ENCODE measurements around the gene CTRL.
"Not testable (repeated sequence)": the region's sequence is repeated elsewhere in the genome, so short reads cannot be mapped to it uniquely, and the experiment has no call there.

The CTRL gene

DNA sequence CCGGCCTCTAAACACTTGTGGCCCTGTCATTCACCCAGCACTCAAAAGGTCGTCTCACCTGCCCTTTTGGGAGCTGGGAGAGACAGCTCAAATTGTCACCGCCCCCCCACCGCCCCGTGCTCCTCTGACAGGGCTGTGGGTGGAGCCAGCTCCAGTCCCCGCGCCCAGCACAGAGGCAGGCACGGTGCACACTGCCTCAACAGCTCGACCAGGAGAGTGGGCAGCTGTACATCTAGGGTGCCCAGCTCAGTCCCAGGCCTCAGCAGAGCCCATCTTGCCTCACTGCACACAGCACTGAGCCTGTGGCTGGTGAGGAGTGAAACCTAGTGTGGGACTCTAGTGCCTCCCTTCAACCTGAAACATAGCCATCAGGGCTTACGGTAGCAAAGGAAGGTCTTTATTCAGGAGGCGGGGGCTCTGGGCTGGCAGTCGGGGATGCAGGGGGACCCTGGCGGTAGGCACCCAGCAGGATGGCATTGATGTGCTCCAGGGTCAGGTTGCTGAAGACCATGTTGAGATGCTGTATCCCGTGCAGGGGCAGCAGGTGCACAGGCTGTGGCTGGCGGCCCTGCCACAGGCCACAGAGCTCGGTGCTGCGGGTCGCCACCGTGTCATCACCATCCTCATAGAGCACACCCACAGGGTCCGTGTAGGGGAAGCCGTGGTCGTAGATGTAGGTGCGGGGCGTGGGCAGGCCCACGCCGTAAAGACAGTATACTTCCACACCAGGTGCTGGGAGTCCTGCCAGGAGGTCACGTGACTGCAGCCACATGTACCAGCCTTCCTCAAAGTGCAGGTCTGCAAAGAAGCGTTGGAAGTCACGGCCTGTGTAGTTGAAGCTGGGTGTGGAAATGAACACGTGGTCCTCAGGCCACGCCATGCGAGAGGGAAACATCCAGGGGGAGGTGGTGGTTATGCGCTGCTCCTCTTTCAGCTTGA lies 8.1 kb upstream of the CTRL start:
- Histone ChIP-seq H3K36me3 (ENCODE audit: control insufficient read depth, insufficient read depth, low read length) (peaks cover 42% of the 10 kb centered on the region), H3K4me1 (ENCODE audit: control insufficient read depth, insufficient read depth, low read length) (peaks cover 11% of the 10 kb centered on the region), H3K27ac (ENCODE audit: low read depth, low read length) (no peak overlapping the region), H3K9me3 (ENCODE audit: control insufficient read depth, insufficient read depth, low read depth, low read length) (no peaks in the 10 kb centered on the region), H3K4me3 (ENCODE audit: low read depth, low read length) (no peak overlapping the region), H3K9ac (ENCODE audit: low read length) (no peak overlapping the region), H3K27me3 (ENCODE audit: control insufficient read depth, insufficient read depth, low read length) (no peaks in the 10 kb centered on the region)

DNA sequence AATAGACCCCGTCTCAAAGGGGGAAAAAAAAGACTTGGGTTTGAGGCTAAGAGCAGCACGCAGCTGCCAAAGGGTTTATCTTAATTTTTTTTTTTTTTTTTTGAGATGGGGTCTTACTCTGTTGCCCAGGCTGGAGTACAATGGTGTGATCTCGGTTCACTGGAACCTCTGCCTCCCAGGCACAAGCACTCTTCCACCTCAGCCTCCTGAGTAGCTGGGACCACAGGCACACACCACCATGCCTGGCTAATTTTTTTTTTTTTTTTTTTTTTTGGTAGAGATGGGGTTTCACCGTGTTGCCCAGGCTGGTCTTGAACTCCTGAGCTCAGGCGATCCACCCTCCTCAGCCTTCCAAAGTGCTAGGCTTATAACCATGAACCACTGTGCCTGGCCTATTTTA lies 6.1 kb upstream of the CTRL start:
- Histone ChIP-seq H3K4me1 (ENCODE audit: control insufficient read depth, insufficient read depth, low read length) (peaks cover 18% of the 10 kb centered on the region), H3K36me3 (ENCODE audit: control insufficient read depth, insufficient read depth, low read length) (peaks cover 26% of the 10 kb centered on the region)
- H3K9ac ChIP-seq (ENCODE audit: low read length); H3K27ac ChIP-seq (ENCODE audit: low read depth, low read length); H3K27me3 ChIP-seq (ENCODE audit: control insufficient read depth, insufficient read depth, low read length); H3K4me3 ChIP-seq (ENCODE audit: low read depth, low read length); H3K9me3 ChIP-seq (ENCODE audit: control insufficient read depth, insufficient read depth, low read depth, low read length): not testable (repeated sequence)

DNA sequence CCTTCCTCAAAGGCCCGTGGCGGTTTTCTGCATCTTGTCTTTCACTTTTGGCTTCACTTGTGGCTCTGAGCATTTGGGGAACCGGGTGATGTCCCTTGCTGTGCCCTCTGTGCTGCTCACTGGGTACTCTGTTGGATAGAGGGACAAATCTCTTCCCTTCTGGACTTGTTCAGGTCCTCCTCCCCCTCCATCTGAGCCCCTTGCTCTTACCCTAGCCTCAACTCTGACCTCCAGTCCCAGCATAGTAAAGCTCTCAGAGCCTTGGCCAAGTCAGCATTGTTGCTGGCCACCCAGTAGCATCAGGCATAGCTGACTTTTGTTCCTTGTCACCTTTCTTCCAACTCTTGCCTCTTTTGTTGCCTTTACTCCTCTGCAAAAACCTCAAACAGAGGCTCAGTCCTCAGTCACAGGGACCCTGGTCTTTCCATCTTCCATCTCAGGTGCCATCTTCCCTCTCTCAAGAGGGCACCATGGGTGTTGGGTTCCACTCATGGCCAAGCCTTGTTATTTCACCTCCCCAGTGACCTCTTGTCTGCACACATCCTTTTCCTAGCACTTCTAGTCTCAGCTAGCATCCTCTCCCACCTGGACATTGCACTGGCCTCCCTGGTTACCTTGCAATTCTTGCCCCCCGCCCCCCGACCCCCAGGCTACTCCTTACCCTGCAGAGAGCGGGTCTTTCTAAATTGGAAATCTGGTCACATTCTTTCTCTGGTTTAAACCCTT lies 5.4 kb upstream of the CTRL start:
- Histone ChIP-seq H3K27me3 (ENCODE audit: control insufficient read depth, insufficient read depth, low read length) (no peaks in the 10 kb centered on the region), H3K9ac (ENCODE audit: low read length) (peak overlapping the region; percentile 89), H3K36me3 (ENCODE audit: control insufficient read depth, insufficient read depth, low read length) (peaks cover 23% of the 10 kb centered on the region), H3K4me1 (ENCODE audit: control insufficient read depth, insufficient read depth, low read length) (peaks cover 18% of the 10 kb centered on the region), H3K27ac (ENCODE audit: low read depth, low read length) (peak overlapping the region; percentile 11; the same call in 1 of the 2 replicates), H3K9me3 (ENCODE audit: control insufficient read depth, insufficient read depth, low read depth, low read length) (no peaks in the 10 kb centered on the region), H3K4me3 (ENCODE audit: low read depth, low read length) (peak overlapping the region; percentile 93)

DNA sequence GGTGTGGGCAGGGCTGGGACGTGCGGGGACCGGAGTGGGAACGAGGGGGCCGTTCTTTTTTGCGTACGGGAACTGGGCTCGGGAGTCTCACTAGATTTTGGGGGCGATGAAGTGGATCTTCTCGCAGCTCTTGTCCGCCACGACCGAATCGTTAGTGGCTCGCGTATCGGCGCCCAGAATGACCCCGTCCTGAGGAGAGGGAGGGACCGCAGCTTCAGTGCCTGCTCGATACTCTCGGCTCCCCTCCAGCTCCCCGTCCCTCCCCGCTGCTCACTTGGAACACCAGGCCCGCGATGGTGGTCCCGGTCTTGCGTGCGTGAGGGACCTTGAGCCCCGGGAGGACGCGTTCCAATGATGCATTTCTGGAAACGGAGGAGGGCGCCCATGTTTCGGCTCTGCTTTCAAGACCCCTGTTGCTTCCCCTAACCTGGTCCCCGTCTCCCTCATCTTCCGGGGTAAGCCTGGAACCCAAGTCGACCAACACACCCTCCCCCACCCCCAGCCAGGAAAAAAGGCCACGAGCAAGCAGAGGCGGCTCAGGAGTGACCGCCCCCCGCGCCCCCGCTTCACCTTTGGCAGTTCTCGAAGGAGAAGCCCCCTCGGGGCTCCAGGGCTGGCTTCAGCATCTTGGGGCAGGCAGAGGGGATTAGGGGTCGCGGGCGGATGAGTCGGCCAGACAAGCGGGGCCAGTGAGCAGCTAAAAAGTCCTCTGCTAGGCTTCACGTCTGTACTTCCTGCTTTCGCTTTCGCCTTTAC lies 4.6 kb upstream of the CTRL start, which contains the start of gene PSMB10:
PSMB10 (minus strand) TSS at position 727 of the 756 bp plus-strand sequence; CDS start at position 626, 101 bp downstream.
- Histone ChIP-seq H3K4me3 (ENCODE audit: low read depth, low read length) (peak within 1 kb of the TSS; percentile 93), H3K27me3 (ENCODE audit: control insufficient read depth, insufficient read depth, low read length) (no peaks in the 10 kb centered on the region), H3K9ac (ENCODE audit: low read length) (peak within 1 kb of the TSS; percentile 89), H3K27ac (ENCODE audit: low read depth, low read length) (peak within 1 kb of the TSS; percentile 11), H3K36me3 (ENCODE audit: control insufficient read depth, insufficient read depth, low read length) (peaks cover 19% of the 10 kb centered on the region), H3K9me3 (ENCODE audit: control insufficient read depth, insufficient read depth, low read depth, low read length) (no peaks in the 10 kb centered on the region), H3K4me1 (ENCODE audit: control insufficient read depth, insufficient read depth, low read length) (peaks cover 18% of the 10 kb centered on the region)

DNA sequence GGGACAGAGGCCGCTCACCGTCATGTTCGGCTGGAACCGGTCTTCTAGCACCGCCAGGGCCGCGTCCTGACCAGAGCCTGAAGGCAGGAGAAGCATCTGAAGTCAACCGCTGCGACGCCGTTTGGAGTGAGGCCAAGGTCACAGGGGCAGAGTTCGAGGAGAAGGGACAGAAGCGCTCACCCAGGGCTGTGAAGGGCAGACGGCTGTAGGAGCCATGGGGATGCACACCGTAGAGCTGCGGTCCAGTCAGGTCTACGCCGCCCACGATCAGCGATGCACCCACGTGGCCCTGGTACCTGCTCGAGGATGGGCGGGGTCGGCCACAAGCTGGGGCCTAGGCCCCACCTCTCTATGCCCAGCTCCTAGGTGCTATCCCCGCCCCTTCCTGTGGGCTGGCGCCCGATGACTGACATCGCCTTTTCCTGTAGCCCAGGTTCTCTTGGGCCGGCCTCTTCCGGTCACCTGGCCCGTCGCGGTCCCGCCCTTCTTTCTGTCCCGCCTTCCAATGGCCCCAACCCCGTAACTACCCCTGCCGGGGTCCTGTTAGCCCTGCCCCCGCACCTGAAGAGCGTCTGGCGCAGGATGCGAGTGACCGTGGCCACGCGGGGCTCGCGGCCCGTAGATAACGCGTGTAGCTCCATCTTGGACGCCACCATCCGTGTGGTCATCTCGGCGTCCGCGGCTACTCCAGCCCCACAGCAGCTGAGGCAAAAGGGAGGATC lies 3.9 kb upstream of the CTRL start:
- H3K36me3 ChIP-seq (ENCODE audit: control insufficient read depth, insufficient read depth, low read length): peaks cover 18% of the 10 kb centered on the region

DNA sequence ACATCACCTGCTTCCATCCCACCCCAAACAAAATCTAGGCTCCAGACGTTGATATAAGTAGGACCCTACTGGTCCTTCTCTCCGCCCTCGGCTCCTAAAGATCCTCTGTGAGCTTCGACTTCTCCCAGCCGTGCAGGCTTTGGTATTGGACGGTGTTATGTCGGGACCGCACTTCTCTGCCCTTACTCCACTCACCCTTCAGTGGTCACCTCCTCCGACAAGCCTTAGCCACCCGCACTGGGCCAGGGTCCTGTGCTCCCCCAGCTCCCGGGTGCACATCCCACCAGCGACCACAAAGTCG lies 3.4 kb upstream of the CTRL start:
- H3K4me1 ChIP-seq (ENCODE audit: control insufficient read depth, insufficient read depth, low read length): peaks cover 18% of the 10 kb centered on the region
- no peaks in the 10 kb centered on the region for H3K9me3 ChIP-seq (ENCODE audit: control insufficient read depth, insufficient read depth, low read depth, low read length)
- peak overlapping the region; percentile 50 for H3K9ac ChIP-seq (ENCODE audit: low read length)
- peaks cover 18% of the 10 kb centered on the region for H3K36me3 ChIP-seq (ENCODE audit: control insufficient read depth, insufficient read depth, low read length)
- peak overlapping the region; percentile 93 for H3K4me3 ChIP-seq (ENCODE audit: low read depth, low read length)
- no peaks in the 10 kb centered on the region for H3K27me3 ChIP-seq (ENCODE audit: control insufficient read depth, insufficient read depth, low read length)
- H3K27ac ChIP-seq (ENCODE audit: low read depth, low read length): no peak overlapping the region

More for the DNA sequence above, 3.9 kb upstream of the CTRL start:
- Histone ChIP-seq H3K27ac (ENCODE audit: low read depth, low read length) (peak overlapping the region; percentile 11), H3K9ac (ENCODE audit: low read length) (peak overlapping the region; percentile 89), H3K4me1 (ENCODE audit: control insufficient read depth, insufficient read depth, low read length) (peaks cover 18% of the 10 kb centered on the region), H3K9me3 (ENCODE audit: control insufficient read depth, insufficient read depth, low read depth, low read length) (no peaks in the 10 kb centered on the region), H3K4me3 (ENCODE audit: low read depth, low read length) (peak overlapping the region; percentile 93), H3K27me3 (ENCODE audit: control insufficient read depth, insufficient read depth, low read length) (no peaks in the 10 kb centered on the region)

DNA sequence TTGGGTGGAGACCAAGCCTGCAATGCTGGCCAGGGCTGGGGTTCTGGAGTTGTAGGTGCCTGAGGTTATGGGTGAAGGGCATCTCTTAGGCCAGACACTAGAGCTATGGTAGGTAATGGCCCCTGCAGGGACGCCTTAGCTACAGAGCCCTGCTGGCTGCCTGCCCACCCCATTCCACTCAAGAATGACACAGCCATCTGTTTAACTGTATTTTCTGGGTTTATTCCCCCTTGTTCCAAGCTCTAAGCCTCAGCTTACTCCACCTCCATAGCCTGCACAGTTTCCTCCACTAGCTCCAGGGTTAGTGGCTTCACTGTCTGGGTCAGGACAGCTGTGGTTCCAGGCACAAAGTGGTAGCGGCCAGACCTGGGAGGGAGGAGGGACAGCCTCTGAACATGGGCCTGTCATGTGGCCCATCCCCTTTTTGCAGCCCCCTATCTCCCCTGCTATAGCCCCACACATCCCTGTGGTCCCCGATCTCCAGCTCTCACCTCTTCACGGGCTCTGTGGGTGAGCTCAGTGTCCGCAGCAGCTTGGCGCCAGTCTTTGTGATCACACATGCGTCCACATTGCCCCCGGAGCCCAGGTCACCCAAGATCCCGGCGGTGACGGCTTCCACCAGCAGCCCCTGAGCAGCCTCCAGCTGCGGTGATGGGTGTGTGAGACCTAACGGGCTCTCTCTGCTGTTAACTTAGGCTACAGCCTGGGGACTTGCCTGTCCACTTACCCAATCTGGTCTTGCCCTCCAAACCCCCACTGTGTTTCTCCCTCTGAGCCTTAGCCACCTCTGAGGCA lies 2.8 kb upstream of the CTRL start:
- peaks cover 17% of the 10 kb centered on the region for H3K36me3 ChIP-seq (ENCODE audit: control insufficient read depth, insufficient read depth, low read length)
- H3K4me1 ChIP-seq (ENCODE audit: control insufficient read depth, insufficient read depth, low read length): peaks cover 18% of the 10 kb centered on the region
- H3K9me3 ChIP-seq (ENCODE audit: control insufficient read depth, insufficient read depth, low read depth, low read length): no peaks in the 10 kb centered on the region
- no peaks in the 10 kb centered on the region for H3K27me3 ChIP-seq (ENCODE audit: control insufficient read depth, insufficient read depth, low read length)
- H3K27ac ChIP-seq (ENCODE audit: low read depth, low read length): no peak overlapping the region
- peak overlapping the region; percentile 93 for H3K4me3 ChIP-seq (ENCODE audit: low read depth, low read length)
- peak overlapping the region; percentile 50 for H3K9ac ChIP-seq (ENCODE audit: low read length)

DNA sequence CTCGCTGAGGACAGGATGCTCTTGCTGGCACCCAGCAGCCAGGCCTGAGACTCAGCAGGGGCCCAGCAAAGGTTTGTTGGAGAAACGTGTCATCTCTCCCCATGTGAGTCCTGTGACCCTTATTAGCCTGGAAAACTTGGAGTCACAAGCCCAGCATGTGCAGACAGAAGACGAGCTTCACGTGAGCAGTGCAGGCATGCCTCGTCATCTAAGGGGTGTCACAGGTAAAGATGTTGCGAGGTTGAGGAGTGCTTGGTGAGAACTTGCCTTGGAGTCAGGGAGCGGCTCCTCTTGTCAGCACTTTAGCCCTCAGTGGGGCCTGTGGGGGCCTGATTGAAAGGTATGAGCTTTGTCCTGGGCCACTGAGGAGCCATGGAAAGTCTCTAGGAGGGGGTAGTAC lies 2.1 kb upstream of the CTRL start:
- Histone ChIP-seq H3K27ac (ENCODE audit: low read depth, low read length) (no peak overlapping the region), H3K36me3 (ENCODE audit: control insufficient read depth, insufficient read depth, low read length) (peaks cover 20% of the 10 kb centered on the region), H3K9me3 (ENCODE audit: control insufficient read depth, insufficient read depth, low read depth, low read length) (no peaks in the 10 kb centered on the region), H3K4me3 (ENCODE audit: low read depth, low read length) (no peak overlapping the region), H3K27me3 (ENCODE audit: control insufficient read depth, insufficient read depth, low read length) (no peaks in the 10 kb centered on the region), H3K9ac (ENCODE audit: low read length) (no peak overlapping the region), H3K4me1 (ENCODE audit: control insufficient read depth, insufficient read depth, low read length) (peaks cover 18% of the 10 kb centered on the region)

DNA sequence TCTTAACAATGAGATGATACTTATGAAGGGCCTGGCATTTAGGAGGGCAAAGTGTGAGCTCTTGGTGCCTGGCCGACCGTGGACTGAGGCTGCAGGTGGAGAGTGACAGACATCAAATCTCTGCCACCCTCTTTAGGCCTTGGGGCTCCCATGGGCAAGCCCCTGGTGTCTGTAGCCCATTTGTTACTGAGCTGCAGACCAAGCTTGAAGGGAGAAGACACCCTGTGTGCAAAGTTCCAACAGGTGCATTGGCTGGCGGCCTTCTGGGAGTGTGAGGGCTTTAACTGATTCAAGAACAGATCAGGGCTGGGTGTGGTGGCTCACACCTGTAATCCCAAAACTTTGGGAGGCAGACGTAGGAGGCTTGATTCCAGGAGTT lies 789 bp upstream of the CTRL start:
- Histone ChIP-seq H3K4me3 (ENCODE audit: low read depth, low read length) (no peak overlapping the region), H3K9ac (ENCODE audit: low read length) (no peak overlapping the region), H3K9me3 (ENCODE audit: control insufficient read depth, insufficient read depth, low read depth, low read length) (no peaks in the 10 kb centered on the region), H3K36me3 (ENCODE audit: control insufficient read depth, insufficient read depth, low read length) (peaks cover 27% of the 10 kb centered on the region), H3K27me3 (ENCODE audit: control insufficient read depth, insufficient read depth, low read length) (no peaks in the 10 kb centered on the region), H3K4me1 (ENCODE audit: control insufficient read depth, insufficient read depth, low read length) (peaks cover 18% of the 10 kb centered on the region), H3K27ac (ENCODE audit: low read depth, low read length) (no peak overlapping the region)

DNA sequence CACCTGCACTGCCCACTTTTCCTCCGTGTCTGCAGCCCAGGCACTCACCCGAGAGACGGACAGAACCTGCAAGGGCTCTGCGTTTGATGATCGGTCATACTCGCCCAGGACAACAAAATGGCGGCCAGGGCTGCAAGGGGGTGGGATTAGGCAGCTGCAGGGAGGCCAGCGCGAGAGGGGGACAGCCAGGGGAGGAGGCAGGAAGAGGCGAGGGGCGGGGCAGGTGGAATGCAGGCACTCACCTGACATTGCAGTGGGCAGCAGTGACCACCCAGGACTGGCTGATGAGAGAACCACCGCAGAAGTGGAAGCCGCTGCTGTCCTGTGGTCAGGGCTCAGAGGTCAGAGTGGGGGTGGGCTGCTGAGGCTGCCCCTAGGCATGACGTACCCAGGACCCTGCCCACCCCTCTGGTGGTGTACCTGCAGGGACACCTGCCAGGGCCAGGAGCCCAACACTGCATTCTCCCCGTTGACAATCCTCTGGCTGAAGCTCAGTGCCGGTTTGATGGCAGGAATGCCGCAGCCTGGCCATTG lies 917 bp downstream of the CTRL start:
- Histone ChIP-seq H3K36me3 (ENCODE audit: control insufficient read depth, insufficient read depth, low read length) (peaks cover 29% of the 10 kb centered on the region), H3K9ac (ENCODE audit: low read length) (no peak overlapping the region), H3K4me3 (ENCODE audit: low read depth, low read length) (no peak overlapping the region), H3K27me3 (ENCODE audit: control insufficient read depth, insufficient read depth, low read length) (no peaks in the 10 kb centered on the region), H3K4me1 (ENCODE audit: control insufficient read depth, insufficient read depth, low read length) (peaks cover 19% of the 10 kb centered on the region), H3K27ac (ENCODE audit: low read depth, low read length) (no peak overlapping the region), H3K9me3 (ENCODE audit: control insufficient read depth, insufficient read depth, low read depth, low read length) (no peaks in the 10 kb centered on the region)
